Adrenal gland (tissue), 5 donors: ENCODE results near the gene CCDC38.

Experiments used
- CTCF ChIP-seq, 6 experiments: fragments of 450-650 bp in 4 of 6; fragments of 200-600 bp in 2 of 6; sonication (generic) in 1 of 6; IDR thresholded peaks; 1 replicate in 5 of 6; 2 replicates in 1 of 6; pipeline versions ENCODE4 v1.5.1 to v1.8.0; 2016 to 2021; ENCODE audit warnings: antibody characterized with exemption in 6 of 6, mild to moderate bottlenecking in 2 of 6, moderate library complexity in 1 of 6
- POLR2A ChIP-seq, 2 donors: fragments of 450-650 bp; IDR thresholded peaks; one replicate each; pipeline ENCODE4 v1.6.1; 2017; ENCODE audit warnings: antibody characterized with exemption in 2 of 2, mild to moderate bottlenecking in 2 of 2, moderate library complexity in 1 of 2
- donor health status: DM: no; HTN: no; CAD: no.

GRCh38 chr12:95896846-95897245, 45.6 kb downstream of the CCDC38 start:
- TF ChIP-seq CTCF (IDR thresholded peaks at IDR 0.05) = no peak
- no peak for TF ChIP-seq POLR2A (IDR thresholded peaks at IDR 0.05)
